ENCODE measurements around the gene DUSP7. TPM values are rescaled to one million over a fixed set of nuclear protein-coding genes. Genes with fewer than 3 reads are reported as not detected.

The DUSP7 gene
- total RNA-seq, 1 experiment from 2014 or later: 13.1 TPM

DNA sequence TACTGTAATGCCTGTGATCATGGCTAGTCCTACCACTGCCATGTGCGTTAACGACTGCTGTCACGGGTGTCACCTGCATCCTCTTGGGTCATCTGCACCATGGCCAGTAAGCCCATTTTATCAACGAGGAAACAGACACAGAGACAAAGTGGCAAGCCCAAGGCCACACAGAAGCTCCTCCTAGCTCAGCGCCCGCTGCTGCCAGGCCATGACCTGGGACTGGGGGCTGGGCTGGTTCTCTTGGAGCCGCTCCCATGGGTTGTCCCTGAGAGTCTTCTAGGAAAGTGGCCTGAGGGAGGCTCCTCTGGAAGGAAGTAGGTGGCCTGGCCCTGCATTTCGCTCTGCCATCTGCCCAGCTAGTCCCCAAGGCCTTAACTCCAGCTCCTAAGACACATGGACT is 4.9 kb downstream of the DUSP7 start:
- no peak overlapping the region for H3K27ac ChIP-seq (ENCODE audit: low read length)
- ChIA-PET CTCF (interaction anchor here (0.7 to 0.9 kb wide), 2 partner anchors 50 to 180 kb away, joined by 3 to 6 read pairs; no protein-coding TSS in a partner anchor), POLR2A (no interaction called here)
- intact Hi-C loops (cut with micrococcal nuclease; ENCODE audit: unreplicated experiment): loop anchor here (10.0 kb wide), 2 partner anchors 47 to 73 kb away; no protein-coding TSS in a partner anchor
- in situ Hi-C loops (cut with HindIII; ENCODE audit: low pct_unique_long_range_greater_than_20kb, low sequenced_read_pairs): no loop called here
- H3K27me3 ChIP-seq (ENCODE audit: control insufficient read depth, insufficient read depth, low read length): no peaks in the 10 kb centered on the region
- ATAC-seq (no peak), DNase-seq (ENCODE audit: low read depth, low spot score) (no peak)
- H3K36me3 ChIP-seq (ENCODE audit: control insufficient read depth, insufficient read depth, low read length): no peaks in the 10 kb centered on the region; the same call in 1 of the 2 replicates
- TF ChIP-seq SIN3A (IDR thresholded peaks at IDR 0.05; ENCODE audit: borderline replicate concordance, insufficient read depth, low read depth, low read length): no peak
- no peak for TF ChIP-seq TCF7L2 (IDR thresholded peaks at IDR 0.05; ENCODE audit: low read depth, low read length)
- TF ChIP-seq, protein P1, sequence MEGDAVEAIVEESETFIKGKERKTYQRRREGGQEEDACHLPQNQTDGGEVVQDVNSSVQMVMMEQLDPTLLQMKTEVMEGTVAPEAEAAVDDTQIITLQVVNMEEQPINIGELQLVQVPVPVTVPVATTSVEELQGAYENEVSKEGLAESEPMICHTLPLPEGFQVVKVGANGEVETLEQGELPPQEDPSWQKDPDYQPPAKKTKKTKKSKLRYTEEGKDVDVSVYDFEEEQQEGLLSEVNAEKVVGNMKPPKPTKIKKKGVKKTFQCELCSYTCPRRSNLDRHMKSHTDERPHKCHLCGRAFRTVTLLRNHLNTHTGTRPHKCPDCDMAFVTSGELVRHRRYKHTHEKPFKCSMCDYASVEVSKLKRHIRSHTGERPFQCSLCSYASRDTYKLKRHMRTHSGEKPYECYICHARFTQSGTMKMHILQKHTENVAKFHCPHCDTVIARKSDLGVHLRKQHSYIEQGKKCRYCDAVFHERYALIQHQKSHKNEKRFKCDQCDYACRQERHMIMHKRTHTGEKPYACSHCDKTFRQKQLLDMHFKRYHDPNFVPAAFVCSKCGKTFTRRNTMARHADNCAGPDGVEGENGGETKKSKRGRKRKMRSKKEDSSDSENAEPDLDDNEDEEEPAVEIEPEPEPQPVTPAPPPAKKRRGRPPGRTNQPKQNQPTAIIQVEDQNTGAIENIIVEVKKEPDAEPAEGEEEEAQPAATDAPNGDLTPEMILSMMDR (IDR thresholded peaks at IDR 0.05): no peak
- TF ChIP-seq POLR2AphosphoS5 (IDR thresholded peaks at IDR 0.05; ENCODE audit: low read depth, low read length): no peak
- TF ChIP-seq, protein P2, sequence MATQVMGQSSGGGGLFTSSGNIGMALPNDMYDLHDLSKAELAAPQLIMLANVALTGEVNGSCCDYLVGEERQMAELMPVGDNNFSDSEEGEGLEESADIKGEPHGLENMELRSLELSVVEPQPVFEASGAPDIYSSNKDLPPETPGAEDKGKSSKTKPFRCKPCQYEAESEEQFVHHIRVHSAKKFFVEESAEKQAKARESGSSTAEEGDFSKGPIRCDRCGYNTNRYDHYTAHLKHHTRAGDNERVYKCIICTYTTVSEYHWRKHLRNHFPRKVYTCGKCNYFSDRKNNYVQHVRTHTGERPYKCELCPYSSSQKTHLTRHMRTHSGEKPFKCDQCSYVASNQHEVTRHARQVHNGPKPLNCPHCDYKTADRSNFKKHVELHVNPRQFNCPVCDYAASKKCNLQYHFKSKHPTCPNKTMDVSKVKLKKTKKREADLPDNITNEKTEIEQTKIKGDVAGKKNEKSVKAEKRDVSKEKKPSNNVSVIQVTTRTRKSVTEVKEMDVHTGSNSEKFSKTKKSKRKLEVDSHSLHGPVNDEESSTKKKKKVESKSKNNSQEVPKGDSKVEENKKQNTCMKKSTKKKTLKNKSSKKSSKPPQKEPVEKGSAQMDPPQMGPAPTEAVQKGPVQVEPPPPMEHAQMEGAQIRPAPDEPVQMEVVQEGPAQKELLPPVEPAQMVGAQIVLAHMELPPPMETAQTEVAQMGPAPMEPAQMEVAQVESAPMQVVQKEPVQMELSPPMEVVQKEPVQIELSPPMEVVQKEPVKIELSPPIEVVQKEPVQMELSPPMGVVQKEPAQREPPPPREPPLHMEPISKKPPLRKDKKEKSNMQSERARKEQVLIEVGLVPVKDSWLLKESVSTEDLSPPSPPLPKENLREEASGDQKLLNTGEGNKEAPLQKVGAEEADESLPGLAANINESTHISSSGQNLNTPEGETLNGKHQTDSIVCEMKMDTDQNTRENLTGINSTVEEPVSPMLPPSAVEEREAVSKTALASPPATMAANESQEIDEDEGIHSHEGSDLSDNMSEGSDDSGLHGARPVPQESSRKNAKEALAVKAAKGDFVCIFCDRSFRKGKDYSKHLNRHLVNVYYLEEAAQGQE (IDR thresholded peaks at IDR 0.05; ENCODE audit: insufficient read depth in 1 of 2, low read depth in 2 of 2, low read length in 1 of 2): no peak
- peaks cover 26% of the 10 kb centered on the region for H3K4me1 ChIP-seq (ENCODE audit: control insufficient read depth, insufficient read depth, low read length)
- H3K9me3 ChIP-seq (ENCODE audit: control insufficient read depth, insufficient read depth, low read depth, low read length): no peaks in the 10 kb centered on the region
- no peak overlapping the region for H3K4me3 ChIP-seq (ENCODE audit: low read depth in 2 of 2, low read length in 2 of 2)
- no TSS peak for BruUV-seq (replicated peaks)

DNA sequence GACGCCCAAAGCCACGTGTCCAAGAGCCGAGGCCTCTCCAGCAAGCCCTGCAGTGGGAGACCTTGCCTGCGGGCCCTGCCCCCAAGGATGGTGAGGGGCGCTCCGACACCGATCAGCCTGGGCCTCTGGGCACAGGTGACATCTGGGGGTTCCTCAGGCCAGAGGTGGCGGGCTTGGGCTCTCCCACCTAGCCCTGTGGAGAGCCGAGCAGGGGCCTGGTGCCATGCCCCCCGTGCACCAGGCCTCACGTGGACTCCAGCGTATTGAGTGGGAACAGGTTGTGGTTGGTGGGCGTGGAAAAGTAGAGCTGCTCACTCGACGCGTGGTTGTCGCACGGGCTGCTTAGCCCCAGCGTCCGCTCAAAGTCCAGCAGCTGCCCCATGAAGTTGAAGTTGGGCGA is 5.8 kb downstream of the DUSP7 start:
- intact Hi-C loops (cut with micrococcal nuclease; ENCODE audit: unreplicated experiment) (loop anchor here (10.0 kb wide), 2 partner anchors 46 to 74 kb away; no protein-coding TSS in a partner anchor), in situ Hi-C loops (cut with HindIII; ENCODE audit: low pct_unique_long_range_greater_than_20kb, low sequenced_read_pairs) (no loop called here)
- Histone ChIP-seq H3K27ac (ENCODE audit: low read length) (no peak overlapping the region), H3K36me3 (ENCODE audit: control insufficient read depth, insufficient read depth, low read length) (no peaks in the 10 kb centered on the region; the same call in 1 of the 2 replicates), H3K9me3 (ENCODE audit: control insufficient read depth, insufficient read depth, low read depth, low read length) (no peaks in the 10 kb centered on the region), H3K4me1 (ENCODE audit: control insufficient read depth, insufficient read depth, low read length) (peaks cover 32% of the 10 kb centered on the region), H3K4me3 (ENCODE audit: low read depth in 2 of 2, low read length in 2 of 2) (no peak overlapping the region), H3K27me3 (ENCODE audit: control insufficient read depth, insufficient read depth, low read length) (no peaks in the 10 kb centered on the region)
- ATAC-seq (no peak), DNase-seq (ENCODE audit: low read depth, low spot score) (no peak)
- no peak for TF ChIP-seq TCF7L2 (IDR thresholded peaks at IDR 0.05; ENCODE audit: low read depth, low read length)
- TF ChIP-seq, protein P2 (IDR thresholded peaks at IDR 0.05; ENCODE audit: insufficient read depth in 1 of 2, low read depth in 2 of 2, low read length in 1 of 2): no peak
- no peak for TF ChIP-seq POLR2AphosphoS5 (IDR thresholded peaks at IDR 0.05; ENCODE audit: low read depth, low read length)
- no peak for TF ChIP-seq SIN3A (IDR thresholded peaks at IDR 0.05; ENCODE audit: borderline replicate concordance, insufficient read depth, low read depth, low read length)
- TF ChIP-seq, protein P1 (IDR thresholded peaks at IDR 0.05): no peak
- no TSS peak for BruUV-seq (replicated peaks)
- CTCF ChIA-PET: no interaction called here
- POLR2A ChIA-PET: interaction anchor here (0.6 kb wide), 1 partner anchor 548 kb away, joined by 3 read pairs; no protein-coding TSS in a partner anchor
